ENCODE data around the gene SLC30A7.

The SLC30A7 gene

GRCh38 chr1:101008229-101008834 is 112.4 kb downstream of the SLC30A7 start (continued):
- no peak for TF ChIP-seq ZNF70 (CRISPR knock-in tag; IDR thresholded peaks at IDR 0.05)
- TF ChIP-seq TSHZ2 (CRISPR knock-in tag; IDR thresholded peaks at IDR 0.05): no peak

GRCh38 chr1:101013776-101014175 is 117.9 kb downstream of the SLC30A7 start:
- TF ChIP-seq ISL1 (CRISPR knock-in tag; IDR thresholded peaks at IDR 0.05): no peak
- no peak for TF ChIP-seq PPARA (CRISPR knock-in tag; IDR thresholded peaks at IDR 0.05; ENCODE audit: borderline replicate concordance)
- no peak for ATAC-seq

GRCh38 chr1:101017448-101017847 is 121.6 kb downstream of the SLC30A7 start:
- ATAC-seq: no peak
- TF ChIP-seq POU6F1 (CRISPR knock-in tag; IDR thresholded peaks at IDR 0.05; ENCODE audit: borderline replicate concordance, low read depth) (no peak), RARB (CRISPR knock-in tag; IDR thresholded peaks at IDR 0.05) (no peak), CSRNP3 (CRISPR knock-in tag; IDR thresholded peaks at IDR 0.05) (no peak), GLIS3 (CRISPR knock-in tag; IDR thresholded peaks at IDR 0.05) (no peak), ESRRG (CRISPR knock-in tag; IDR thresholded peaks at IDR 0.05) (no peak), CSDC2 (CRISPR knock-in tag; IDR thresholded peaks at IDR 0.05) (no peak), ZFP30 (CRISPR knock-in tag; IDR thresholded peaks at IDR 0.05) (no peak), ZFP3 (CRISPR knock-in tag; IDR thresholded peaks at IDR 0.05) (no peak), ZC3H10 (CRISPR knock-in tag; IDR thresholded peaks at IDR 0.05) (no peak), ZNF8 (CRISPR knock-in tag; IDR thresholded peaks at IDR 0.05) (no peak), ZNF565 (CRISPR knock-in tag; conservative IDR thresholded peaks at IDR 0.05; ENCODE audit: low read depth) (no peak), PATZ1 (CRISPR knock-in tag; IDR thresholded peaks at IDR 0.05; ENCODE audit: borderline replicate concordance) (no peak), OSR1 (CRISPR knock-in tag; IDR thresholded peaks at IDR 0.05) (no peak)

GRCh38 chr1:101022294-101022693 is 126.4 kb downstream of the SLC30A7 start:
- ATAC-seq: no peak
- TF ChIP-seq BACH2 (CRISPR knock-in tag; IDR thresholded peaks at IDR 0.05; ENCODE audit: borderline replicate concordance) (no peak), ZNF565 (CRISPR knock-in tag; conservative IDR thresholded peaks at IDR 0.05; ENCODE audit: low read depth) (no peak), ZC3H10 (CRISPR knock-in tag; IDR thresholded peaks at IDR 0.05) (no peak)

- TF ChIP-seq ZNF70 (CRISPR knock-in tag; IDR thresholded peaks at IDR 0.05) (peak; percentile 89), PPARA (CRISPR knock-in tag; IDR thresholded peaks at IDR 0.05; ENCODE audit: borderline replicate concordance) (no peak), CREB5 (CRISPR knock-in tag; IDR thresholded peaks at IDR 0.05; ENCODE audit: low read depth) (no peak), CSDC2 (CRISPR knock-in tag; IDR thresholded peaks at IDR 0.05) (no peak)
- ATAC-seq: peak; percentile 74
These were observed 129.4 kb downstream of the SLC30A7 start for GRCh38 chr1:101025283-101025656.
